Type B pancreatic cell (in vitro differentiated cells): Measurements from ENCODE around the gene CFAP69. TPM values are rescaled to one million over a fixed set of nuclear protein-coding genes. Genes with fewer than 3 reads are reported as not detected.

ENCODE experiments used
- DNase-seq: peaks from one replicate; pipeline ENCODE4 v3.0.0; 2021; ENCODE audit warnings: mixed read lengths; ENCODE audit not compliant: unreplicated experiment; ENCODE audit errors: extremely low spot score
- H3K27ac Mint-ChIP-seq: 2 replicates; pipeline ENCODE4 v1.8.0; 2021; ENCODE audit warnings: mild to moderate bottlenecking, mixed read lengths
- H3K27me3 Mint-ChIP-seq: 2 replicates; pipeline ENCODE4 v1.8.0; 2021; ENCODE audit warnings: mixed read lengths
- H3K36me3 Mint-ChIP-seq: 2 replicates; pipeline ENCODE4 v1.8.0; 2021; ENCODE audit warnings: mixed read lengths
- H3K4me1 Mint-ChIP-seq: one replicate; pipeline ENCODE4 v1.8.0; 2021; ENCODE audit warnings: mixed read lengths; ENCODE audit not compliant: unreplicated experiment
- H3K4me3 Mint-ChIP-seq: 2 replicates; pipeline ENCODE4 v1.8.0; 2021; ENCODE audit warnings: mild to moderate bottlenecking, mixed read lengths
- H3K9me3 Mint-ChIP-seq: 2 replicates; pipeline ENCODE4 v1.8.0; 2021; ENCODE audit warnings: mixed read lengths
- total RNA-seq: library from RNA; stranded (reverse); gene quantifications from 2 replicates; pipeline ENCODE4 v1.2.1, GENCODE V29; 2021; ENCODE audit warnings: low replicate concordance
- TF ChIP-seq, protein P1 (sequence below): fragments of 200-600 bp; sonication (generic); conservative IDR thresholded peaks from 2 replicates; pipeline ENCODE4 v1.5.0; 2021; ENCODE audit warnings: antibody characterized with exemption, mild to moderate bottlenecking

The CFAP69 gene
- total RNA-seq, 1 donor from 2014 or later, result 6.2 TPM

DNA sequence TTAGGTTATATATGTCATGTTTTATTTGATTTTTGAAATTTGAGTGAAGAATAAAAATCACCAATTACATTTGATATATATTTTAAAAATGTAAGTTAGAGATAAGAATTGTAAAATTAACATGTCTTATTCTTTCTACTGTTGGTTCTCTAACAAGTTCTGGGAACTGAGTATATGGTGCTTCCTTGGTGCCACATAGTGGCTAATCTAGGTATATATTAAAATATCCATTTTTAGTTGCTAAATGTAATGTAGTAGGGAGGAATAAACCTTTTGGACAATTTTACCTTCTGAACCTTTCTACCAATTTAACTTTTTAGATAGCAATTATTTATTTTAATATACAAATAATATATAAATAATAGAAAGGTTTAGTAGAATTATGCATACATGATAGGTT lies 17.5 kb downstream of the CFAP69 start:
- H3K4me1 Mint-ChIP-seq, result no peaks in the 10 kb centered on the region
- no peaks in the 10 kb centered on the region for H3K36me3 Mint-ChIP-seq
- no peak for DNase-seq
- TF ChIP-seq, protein P1, sequence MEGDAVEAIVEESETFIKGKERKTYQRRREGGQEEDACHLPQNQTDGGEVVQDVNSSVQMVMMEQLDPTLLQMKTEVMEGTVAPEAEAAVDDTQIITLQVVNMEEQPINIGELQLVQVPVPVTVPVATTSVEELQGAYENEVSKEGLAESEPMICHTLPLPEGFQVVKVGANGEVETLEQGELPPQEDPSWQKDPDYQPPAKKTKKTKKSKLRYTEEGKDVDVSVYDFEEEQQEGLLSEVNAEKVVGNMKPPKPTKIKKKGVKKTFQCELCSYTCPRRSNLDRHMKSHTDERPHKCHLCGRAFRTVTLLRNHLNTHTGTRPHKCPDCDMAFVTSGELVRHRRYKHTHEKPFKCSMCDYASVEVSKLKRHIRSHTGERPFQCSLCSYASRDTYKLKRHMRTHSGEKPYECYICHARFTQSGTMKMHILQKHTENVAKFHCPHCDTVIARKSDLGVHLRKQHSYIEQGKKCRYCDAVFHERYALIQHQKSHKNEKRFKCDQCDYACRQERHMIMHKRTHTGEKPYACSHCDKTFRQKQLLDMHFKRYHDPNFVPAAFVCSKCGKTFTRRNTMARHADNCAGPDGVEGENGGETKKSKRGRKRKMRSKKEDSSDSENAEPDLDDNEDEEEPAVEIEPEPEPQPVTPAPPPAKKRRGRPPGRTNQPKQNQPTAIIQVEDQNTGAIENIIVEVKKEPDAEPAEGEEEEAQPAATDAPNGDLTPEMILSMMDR, result peak; percentile 76
- no peak overlapping the region for H3K4me3 Mint-ChIP-seq
- H3K27ac Mint-ChIP-seq, result no peak overlapping the region
- no peaks in the 10 kb centered on the region for H3K9me3 Mint-ChIP-seq
- H3K27me3 Mint-ChIP-seq, result no peaks in the 10 kb centered on the region

DNA sequence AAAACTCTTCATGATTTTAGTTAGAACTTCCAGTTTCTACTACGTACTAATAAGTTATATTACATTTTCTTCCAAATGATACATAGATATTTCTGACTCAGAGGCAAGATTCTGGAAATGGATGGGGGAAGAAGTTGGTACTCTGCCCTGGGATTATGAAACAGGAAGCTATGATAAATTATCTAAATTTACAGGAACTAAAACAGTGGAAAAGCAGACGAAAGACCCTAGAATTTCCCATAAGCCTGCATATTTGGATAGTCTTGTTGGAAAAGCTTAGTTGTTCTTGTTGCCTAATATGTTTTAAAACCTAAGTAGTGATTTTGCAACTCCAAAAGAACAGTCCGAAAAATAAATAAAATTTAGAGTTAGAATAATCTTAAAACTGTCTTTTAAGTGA lies 21.8 kb downstream of the CFAP69 start:
- no peak overlapping the region for H3K27ac Mint-ChIP-seq
- no peak for DNase-seq
- H3K9me3 Mint-ChIP-seq, result peaks cover 4% of the 10 kb centered on the region
- TF ChIP-seq, protein P1, result no peak
- no peak overlapping the region for H3K4me3 Mint-ChIP-seq
- no peaks in the 10 kb centered on the region for H3K36me3 Mint-ChIP-seq
- peaks cover 4% of the 10 kb centered on the region for H3K4me1 Mint-ChIP-seq
- no peaks in the 10 kb centered on the region for H3K27me3 Mint-ChIP-seq

DNA sequence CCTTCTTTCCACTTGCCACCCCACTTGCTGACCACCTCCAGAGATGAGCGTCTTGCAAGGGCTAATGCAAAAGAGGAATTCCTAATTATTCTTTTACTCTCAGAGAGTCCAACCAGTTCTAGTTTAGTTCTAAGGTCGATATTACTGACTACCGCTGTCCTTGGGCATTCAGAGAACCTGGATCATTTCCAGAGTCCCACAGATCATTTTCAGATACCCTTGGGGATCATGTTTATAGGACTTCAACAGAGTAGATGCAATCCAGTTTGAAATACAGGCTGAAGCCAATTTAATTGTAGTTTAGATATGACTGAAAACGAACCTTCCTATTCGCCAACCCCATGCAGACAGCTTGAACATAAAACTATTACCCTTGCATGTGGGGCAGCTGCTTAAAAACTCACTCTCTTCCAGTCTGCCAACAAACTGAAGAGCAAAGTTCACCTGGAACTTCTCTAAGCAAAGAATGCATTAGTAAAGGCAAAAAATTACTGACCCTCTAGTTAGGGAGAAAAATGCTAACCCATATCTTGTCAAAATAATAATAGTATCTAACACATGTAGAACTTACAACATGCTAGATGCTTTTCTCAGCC lies 22.4 kb downstream of the CFAP69 start:
- Mint-ChIP-seq H3K27me3 (no peaks in the 10 kb centered on the region), H3K9me3 (peaks cover 4% of the 10 kb centered on the region), H3K4me3 (no peak overlapping the region), H3K4me1 (peaks cover 4% of the 10 kb centered on the region), H3K27ac (no peak overlapping the region), H3K36me3 (no peaks in the 10 kb centered on the region)
- TF ChIP-seq, protein P1, result no peak
- DNase-seq, result no peak

DNA sequence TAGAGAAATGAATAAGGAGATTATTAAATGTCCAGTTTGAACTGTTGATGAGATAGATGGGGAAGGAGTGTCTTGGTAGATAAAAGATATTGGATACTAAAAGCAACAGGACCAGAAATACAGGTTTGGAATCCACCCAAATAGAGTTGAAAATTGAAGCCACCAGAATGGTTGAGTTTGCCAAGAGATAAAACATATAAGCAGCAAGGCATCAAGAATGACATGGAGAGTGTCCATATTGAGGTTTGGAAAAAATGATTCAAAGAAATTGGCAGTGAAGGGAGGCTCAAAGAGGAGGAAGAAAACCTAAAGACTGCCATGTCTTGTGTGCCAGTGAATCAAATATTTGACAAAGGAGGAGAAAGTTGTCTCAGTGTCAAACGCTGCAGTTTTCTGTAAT lies 24.2 kb downstream of the CFAP69 start:
- Mint-ChIP-seq H3K27ac (peak overlapping the region; percentile 86), H3K4me1 (peaks cover 4% of the 10 kb centered on the region), H3K36me3 (no peaks in the 10 kb centered on the region), H3K4me3 (peak overlapping the region; percentile 70), H3K9me3 (peaks cover 4% of the 10 kb centered on the region), H3K27me3 (no peaks in the 10 kb centered on the region)
- no peak for DNase-seq
- TF ChIP-seq, protein P1, result no peak

DNA sequence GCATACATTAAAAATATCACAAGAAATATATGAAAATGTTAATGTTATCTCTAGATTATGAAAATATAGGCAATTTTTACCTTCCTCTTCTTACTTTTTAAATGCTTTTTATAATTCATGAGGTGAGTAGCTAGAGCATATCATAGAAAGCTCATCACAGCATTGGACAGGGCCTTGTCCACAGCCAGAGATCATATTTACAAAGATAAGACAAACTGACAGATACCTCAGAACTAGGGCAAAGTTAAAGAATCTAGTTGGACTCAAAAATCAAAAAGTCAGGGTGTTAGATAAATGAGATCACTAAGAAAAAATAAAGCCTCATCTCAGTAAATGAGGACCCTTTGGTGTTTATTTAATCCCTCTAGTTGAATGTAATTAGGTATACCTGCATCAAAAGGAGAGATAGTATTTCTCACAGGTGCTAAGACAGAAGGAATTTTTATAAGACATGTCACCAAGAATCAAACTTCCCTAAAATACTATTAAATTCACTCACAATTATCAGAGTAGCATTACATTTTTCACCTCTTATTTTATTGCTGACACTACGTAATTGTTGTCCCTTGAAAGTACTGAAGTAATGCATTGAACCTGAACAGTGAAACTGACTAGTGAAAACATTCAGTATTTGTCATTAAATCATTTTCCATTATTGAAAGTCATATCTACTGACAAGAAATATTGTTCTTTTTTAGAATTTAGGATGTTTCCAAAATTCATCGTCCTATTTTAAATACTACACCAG lies 25.6 kb downstream of the CFAP69 start:
- Mint-ChIP-seq H3K4me1 (peaks cover 4% of the 10 kb centered on the region), H3K36me3 (no peaks in the 10 kb centered on the region), H3K4me3 (peak overlapping the region; percentile 6), H3K9me3 (peaks cover 4% of the 10 kb centered on the region), H3K27me3 (no peaks in the 10 kb centered on the region), H3K27ac (no peak overlapping the region)
- TF ChIP-seq, protein P1, result no peak
- DNase-seq, result no peak
